NCI-H1436 treated with DMSO at 0.1 percent for 48 hours (cell line): ENCODE measurements around the gene FBXW7.
A peak's percentile ranks its signal among the peaks of the same experiment; 100 is the strongest.

Experiments used
- DNase-seq: peaks from one replicate; lab custom pipeline; 2025; lab: John Stamatoyannopoulos, UW

The FBXW7 gene

DNA sequence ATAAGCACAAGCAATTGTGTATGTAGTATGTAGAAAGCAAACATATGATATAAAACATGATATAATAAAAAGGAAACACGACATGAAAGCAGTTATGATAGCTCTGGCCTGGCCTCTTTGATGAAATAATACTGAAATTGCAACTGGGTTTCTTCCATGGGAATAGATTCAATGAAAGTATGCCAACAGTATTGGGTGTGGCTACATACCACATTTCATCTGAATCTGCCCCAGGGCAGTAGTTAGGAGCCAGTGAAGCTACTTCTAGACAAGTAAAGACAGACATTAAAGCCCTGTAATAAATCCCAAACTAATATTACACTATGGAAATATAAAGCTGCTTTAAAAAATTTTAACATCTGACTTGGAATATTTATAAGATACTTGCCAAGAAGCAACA is 207.3 kb downstream of the FBXW7 start:
- no peak for DNase-seq

DNA sequence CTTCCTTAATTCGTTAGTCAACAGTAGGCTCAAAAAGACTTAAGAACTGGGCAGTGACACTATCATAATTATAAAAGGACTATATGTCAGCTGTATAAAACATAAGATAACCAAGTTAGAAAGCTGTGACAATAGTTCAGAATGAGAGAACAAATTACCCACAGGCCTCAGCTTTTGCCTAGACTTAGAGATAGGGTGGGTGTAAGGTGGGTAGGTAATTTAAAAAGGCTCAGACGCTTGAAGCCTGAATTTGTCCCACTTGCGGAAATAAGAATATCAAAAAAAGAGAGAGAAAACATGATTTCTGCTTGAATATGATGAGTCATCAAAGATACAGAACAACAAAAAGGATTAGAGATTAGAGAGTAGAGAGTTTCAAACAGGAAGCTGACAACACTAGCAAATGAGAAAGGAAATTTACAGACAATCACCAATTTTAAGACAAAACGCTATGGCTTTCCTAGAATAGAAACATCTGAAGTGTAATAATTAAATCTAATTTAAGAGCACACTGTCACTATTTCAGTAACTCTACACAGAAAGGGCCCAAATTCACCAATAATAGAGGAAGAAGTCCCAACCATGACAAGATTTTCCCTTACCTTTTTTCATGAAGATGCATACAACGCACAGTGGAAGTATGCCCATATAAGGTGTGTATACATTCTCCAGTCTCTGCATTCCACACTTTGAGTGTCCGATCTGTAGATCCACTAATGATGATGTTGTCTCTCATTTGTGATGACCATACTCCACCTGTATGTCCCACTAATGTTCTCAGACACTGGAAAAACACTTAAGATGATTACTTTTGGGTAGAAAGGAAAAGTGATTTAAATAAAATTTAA is 208.1 kb downstream of the FBXW7 start:
- DNase-seq: no peak

DNA sequence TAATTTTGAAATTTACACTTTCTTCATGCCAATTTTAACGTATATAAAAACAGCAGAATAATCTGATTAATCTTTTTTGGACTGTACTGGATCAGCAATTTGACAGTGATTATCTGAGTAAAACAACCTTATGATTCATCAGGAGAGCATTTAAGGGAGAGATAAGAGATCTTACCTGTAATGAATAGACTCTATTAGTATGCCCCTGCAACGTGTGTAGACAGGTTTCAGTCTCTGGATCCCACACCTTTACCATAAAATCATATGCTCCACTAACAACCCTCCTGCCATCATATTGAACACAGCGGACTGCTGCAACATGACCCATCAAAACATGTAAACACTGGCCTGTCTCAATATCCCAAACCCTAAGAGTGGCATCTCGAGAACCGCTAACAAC is 210.1 kb downstream of the FBXW7 start:
- DNase-seq: no peak

DNA sequence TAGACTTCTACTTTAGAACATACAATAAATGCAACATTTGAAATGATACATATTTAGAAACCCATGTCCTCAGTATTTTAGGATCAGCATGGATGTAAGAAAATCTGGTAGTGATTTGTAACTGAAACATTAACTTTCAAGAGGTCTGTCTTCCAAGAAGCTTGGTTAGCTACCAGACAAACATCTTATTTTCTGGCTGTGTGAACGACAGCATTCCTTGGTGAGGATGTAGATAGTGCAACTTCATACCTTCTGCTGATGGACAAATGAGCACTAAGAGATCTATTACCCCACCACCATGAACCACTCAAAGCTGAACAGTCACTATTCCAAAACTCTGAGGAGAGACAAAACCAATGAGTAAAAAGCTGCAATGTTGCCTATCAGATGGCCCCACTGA is 212.7 kb downstream of the FBXW7 start:
- no peak for DNase-seq

DNA sequence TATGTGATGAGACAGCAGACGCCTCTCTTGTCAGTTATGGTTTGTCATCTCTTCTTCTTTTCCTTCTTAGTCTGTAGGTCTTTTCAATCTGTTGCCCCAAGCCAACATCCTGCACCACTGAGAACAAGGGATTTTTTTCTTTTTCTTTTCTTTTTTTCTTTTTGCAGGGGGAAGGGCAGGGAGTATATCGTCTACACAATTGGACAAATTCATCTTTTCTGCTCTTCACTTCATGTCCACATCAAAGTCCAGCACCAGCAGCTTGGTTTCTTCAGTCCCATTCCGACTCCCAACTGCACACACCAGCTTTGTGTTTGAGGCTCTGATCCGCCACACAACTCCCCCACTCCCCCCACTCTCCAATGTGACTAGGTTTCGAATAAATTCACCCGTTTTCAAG is 213.2 kb downstream of the FBXW7 start:
- no peak for DNase-seq

DNA sequence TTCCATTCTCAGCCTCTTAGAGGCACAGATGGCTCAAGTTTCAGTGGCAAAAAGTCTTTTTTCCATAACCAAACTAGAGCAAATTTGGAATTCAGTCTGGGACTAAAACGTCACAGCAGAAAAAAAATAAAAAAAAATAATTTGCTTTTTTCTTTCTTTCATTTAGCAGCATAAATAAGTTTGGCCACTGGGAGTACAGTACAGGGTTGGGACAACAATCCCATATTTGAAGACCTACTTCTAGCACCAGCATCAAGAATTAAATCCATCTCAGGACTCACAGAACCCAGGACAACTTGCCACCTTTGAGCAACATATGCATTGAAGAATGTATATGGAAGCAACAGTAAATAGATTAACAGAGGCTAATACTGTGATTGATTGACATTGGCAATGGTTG is 214.0 kb downstream of the FBXW7 start:
- DNase-seq: no peak

DNA sequence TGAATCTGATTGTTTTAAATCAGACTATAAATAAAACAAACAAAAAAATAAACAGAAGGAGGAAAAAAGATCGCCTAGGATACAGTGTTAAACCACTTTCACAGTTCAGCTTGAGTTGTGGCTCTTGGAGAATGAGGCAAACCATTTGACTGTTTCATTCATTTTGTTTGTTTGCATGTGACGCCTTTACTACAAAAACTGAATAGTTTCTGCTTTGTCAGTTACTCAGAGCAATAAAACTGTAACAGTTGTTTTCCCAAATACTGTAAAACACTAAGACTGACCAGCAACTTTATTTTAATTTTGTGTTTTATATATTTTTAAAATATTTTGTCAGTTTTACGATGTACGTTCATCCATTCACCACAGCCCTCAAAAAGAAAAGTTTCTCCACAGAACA is 214.5 kb downstream of the FBXW7 start:
- no peak for DNase-seq

DNA sequence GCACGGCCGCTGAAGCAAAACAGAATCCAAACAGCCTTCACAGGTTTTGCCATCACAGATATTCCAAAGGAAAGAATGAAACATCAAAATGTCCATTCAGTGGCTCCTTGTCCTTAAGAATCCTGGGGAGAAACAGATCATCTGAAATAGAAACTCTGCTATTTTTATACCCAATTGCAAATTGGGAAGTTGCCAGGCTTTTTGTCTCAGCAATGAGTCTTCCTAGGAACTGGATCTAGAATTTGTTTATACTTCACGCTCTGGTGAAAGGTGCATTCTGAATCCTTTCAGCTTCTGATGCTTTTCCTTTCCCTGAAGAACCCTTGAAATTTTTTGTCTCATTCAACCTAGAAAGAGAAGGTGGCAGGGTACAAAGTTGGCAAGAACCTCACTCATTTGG is 218.9 kb downstream of the FBXW7 start:
- no peak for DNase-seq

DNA sequence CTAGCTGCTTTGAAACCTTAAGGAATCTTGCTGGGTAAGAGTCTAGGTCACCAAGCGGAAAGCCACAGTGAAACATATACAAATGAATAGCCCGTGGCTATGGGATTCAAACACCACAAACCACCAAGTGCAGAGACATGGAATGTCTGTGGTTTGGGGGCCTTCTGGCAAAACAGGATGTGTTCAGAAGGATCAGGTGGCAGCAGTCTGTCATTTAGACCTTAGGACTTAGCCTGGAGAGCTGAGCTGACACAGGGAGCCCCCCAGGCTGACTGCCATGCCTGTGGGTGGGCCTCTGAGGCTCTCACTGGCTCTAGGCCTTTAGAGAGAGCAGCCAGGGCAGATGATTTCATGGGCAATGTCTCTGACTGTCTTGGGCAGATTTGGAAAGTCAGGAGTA is 225.6 kb downstream of the FBXW7 start:
- no peak for DNase-seq

DNA sequence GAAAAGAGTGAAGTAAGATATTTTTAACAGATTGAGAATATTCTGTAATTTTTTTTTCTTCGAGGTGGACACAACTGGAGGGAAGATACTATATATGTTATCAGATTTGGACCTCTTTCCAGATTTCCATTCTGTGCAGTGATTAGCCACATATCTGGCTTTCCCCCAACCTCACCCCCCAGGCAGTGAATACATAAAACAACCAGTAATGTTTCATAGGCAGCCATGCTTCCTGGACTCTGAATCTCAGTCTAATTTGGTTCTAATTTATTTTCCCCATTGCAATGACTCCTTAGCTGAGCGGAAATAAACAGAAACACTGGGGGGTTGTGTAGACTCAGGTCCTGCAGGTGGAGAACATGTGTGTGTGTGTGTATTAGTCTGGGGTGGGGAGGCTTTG is 226.5 kb downstream of the FBXW7 start:
- DNase-seq: no peak

DNA sequence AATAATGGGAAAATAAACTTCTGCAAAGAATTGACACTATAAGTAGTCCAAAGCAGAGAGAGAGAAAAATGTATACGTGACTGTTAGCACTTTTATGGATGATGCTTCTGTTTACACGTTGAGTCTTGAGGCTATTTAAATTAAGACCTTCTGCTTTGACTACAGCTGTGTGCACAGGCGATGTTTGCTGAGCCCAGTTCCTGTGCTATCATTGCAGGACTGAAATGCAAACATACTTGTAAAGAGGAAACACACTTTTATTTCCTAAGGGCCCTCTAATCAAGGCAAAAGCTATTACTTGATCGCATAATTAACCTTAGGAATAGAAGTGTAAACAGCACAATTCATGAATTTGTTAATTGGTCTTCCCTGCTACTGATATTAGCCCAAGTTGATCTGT is 226.9 kb downstream of the FBXW7 start:
- peak; percentile 92 for DNase-seq

DNA sequence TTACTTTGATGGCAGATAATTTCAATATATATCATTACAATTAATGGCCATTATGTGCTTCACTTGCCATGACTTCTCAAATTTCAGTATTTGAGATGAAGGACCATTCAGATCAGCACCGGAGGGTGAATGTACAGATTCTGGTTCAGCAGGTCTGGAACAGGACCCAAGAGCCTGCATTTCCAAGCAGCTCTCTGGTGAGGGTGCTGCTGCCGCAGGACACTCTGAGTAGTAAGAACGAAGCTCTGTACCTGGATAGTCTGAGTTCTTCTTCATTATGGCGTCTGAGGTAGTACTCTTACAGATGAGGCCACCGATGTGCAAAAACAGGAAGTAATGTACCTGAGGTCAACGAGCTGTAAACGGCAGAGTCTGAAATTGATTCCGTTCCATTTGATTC is 228.2 kb downstream of the FBXW7 start:
- DNase-seq: peak; percentile 36

DNA sequence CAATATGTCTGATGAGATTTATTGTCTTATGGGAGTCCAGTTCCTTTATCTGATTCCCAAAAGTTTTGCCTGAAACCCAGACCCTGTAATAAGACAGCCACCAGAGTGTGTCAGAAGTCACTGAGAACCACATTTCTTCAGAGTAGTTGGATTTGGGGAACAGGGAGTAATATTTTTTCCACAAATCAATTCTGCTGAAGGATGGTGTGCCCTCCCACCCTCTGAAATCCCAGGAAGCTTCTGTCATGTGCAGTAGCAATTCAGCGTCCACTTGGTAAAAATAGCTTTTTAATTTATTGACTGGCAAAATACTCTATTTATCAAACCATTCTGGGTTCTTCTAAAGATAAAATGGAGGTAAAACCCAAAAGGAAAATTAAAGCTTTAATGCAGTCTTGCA is 229.4 kb downstream of the FBXW7 start:
- no peak for DNase-seq

DNA sequence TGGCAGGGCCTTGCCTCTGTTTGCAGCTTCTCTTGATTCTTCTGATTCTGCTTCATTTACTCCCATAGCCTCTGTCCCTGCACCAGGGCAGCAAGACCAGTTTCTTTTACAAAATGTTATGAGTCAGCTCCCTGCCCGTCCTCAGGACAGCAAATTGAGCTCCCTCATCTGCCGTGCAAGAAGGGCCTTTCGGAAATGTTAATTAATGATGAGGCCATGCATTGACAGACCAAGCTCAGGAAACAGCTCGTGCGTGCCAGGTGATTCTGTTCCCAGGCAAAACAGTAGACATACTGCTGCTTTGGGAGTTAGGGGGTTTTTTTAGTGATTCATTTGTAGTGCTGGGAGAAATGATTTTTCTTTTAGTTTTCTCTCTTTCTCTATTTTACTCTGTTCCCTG is 231.7 kb downstream of the FBXW7 start:
- DNase-seq: no peak

DNA sequence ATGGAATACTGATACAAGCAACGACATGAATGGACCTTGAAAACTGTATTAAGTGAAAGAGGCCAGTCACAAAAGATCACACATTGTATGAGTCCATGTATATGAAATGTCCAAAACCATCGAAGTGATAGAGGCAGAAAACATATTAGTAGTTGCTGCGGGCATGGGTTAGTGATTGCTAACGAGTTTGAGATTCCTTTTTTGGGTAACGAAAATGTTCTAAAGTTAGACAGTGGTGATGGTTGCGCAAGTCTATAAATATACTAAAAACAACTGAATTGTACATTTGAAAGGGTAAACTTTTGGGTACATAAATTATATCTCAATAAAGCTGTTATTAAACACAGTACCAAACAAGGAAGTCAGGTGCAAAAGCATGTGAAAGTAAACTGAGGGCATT is 234.5 kb downstream of the FBXW7 start:
- no peak for DNase-seq

DNA sequence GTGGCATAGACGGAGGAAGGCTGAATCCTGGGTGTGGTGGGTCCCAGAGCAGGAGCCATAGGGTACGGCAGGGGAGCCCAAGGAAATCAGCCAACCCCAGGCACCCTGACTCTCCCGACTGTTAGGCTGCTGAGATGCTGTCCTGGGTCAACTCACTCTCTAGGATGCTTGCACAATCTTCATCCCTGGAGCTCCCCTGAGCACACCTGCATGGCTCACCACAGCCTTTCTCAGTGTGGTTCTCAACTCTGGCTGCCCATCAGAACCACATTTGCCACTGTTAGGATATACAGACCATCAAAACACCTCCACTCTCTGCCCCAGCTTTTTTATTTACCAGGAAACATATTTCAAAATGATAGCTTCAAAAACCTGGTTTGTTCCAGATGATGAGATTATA is 236.3 kb downstream of the FBXW7 start:
- no peak for DNase-seq

DNA sequence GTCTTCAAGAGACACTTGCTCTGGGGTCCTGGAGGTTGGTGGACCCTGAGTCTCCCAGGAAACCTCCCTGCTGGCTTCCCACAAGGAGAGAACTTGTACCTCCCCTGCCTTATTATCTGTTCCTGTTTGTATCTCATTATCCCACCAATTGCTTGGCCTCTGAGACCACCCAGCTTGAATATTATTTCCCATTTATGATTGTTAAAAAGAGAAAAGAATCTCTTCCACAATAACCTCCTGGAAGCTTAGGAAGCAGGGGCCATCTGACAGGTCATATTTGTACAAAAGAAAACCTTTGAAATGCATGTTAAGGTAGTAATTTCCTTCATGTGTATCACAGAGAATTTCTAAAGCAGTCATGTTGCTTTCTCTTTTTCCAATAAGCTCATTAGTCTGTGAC is 239.5 kb downstream of the FBXW7 start:
- no peak for DNase-seq

DNA sequence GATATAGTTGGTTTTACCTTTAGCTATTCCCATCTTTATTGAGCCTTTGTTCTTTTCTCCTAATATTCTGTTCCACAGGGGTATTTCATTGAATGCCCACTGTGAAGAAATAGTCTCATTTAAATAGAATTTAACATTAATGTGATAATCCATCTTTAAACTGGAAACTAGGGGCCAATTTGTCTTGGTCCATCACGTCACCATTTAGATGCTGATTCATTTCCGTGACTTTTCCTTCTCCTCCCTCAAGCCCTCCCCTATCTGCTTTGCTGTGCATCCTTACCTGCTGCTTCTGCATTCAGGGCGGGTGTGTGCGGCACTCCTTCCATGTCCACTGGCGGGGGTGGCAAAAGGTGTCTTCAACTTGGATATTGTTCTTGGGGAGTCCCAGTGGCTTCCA is 241.1 kb downstream of the FBXW7 start:
- no peak for DNase-seq

DNA sequence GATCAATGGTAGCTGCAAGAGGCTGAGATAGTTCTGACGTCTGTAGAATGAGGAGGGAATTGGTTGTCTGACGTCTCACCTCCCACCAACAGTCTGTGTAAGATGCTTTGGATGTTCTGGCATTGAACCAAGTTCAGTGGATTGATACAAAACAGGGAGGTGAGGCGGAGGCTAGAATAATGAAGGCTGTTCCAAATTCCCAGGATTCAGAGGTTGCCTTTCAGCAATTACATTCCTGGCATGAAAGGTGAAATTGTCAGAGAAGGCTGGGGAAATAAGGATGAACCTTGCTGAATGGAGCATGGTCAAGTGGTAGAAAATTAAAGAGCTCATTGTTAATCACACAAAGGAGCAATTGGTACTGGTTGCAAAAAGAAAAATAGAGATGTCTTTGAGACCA is 241.6 kb downstream of the FBXW7 start:
- no peak for DNase-seq

DNA sequence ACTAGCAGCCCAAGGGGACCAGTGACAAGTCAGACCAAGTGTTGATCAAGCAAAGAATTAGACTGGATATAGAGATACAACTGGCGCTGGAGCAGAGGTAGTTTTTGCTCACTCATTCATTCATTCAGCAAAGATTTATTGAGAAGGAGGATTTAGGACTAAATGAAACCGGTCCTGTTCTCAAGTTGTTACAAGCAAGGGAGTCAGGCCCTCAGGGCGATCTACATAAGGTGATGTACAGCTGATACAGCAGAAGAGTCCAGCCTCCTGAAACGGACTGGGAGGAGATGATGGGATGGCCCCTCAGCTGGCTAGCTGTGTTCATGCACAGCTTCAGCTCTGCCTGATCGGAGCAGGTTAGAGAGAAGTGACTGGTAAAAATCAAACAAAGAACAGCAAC is 242.4 kb downstream of the FBXW7 start:
- no peak for DNase-seq

DNA sequence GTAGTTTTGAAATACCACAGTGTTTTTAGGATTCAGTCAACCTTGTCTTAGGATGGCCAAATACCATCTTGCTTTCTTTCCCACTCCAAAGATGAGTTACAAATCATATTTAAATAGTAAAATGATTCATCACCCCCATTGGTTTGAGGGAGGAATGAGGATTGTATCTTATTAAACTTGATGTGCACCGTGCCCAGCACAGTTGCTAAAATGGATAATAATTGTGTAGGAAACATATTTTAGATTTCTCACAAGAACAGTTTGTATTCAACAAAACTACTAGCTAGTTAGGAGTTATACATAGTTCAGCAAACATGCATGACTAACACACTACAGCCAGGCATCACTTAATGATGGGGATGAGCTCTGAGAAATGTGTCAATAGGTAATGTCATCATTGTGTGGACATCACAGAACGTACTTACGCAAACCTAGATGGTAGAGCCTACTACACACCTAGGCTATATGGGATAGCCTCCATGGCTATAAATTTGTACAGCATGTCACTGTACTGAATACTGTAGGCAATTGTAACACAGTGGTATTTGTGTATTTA is 245.4 kb downstream of the FBXW7 start:
- no peak for DNase-seq

DNA sequence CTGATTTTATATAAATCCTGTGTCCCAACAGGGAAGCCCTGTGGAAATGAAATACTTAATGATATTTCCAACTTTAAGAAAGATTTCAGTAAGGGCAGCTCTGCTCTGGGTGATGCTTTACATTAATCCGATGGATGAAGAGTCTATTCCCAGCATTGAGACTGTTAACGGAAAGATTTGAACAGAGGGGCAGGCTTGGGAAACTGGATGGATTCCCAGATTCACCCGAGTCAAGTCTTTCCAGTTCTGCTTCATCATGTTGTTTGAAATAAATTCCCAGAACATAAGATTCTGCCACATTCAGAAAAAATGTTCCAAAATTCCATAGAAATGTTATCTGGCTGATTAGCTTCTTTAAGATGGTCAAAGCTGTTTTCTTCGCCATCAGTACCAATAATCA is 246.0 kb downstream of the FBXW7 start:
- no peak for DNase-seq

DNA sequence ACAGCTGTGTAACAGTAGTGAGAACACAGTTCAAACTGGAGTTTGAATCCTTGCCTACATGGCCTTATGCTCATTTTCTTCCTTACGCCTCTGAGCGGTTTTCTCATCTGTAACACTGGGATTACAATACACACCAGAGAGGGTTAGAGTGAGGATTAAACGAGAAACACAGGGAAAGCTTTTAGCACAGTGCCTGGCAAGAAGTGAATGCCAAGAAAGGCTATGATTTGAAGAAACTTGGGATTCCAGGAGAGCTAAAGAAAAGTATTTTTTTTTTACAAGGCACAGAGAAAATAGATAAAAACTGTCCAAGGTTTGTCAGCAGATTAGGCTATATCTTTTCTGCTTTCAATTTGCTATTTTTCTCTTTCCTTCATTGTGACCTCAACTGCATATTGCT is 246.4 kb downstream of the FBXW7 start:
- no peak for DNase-seq

DNA sequence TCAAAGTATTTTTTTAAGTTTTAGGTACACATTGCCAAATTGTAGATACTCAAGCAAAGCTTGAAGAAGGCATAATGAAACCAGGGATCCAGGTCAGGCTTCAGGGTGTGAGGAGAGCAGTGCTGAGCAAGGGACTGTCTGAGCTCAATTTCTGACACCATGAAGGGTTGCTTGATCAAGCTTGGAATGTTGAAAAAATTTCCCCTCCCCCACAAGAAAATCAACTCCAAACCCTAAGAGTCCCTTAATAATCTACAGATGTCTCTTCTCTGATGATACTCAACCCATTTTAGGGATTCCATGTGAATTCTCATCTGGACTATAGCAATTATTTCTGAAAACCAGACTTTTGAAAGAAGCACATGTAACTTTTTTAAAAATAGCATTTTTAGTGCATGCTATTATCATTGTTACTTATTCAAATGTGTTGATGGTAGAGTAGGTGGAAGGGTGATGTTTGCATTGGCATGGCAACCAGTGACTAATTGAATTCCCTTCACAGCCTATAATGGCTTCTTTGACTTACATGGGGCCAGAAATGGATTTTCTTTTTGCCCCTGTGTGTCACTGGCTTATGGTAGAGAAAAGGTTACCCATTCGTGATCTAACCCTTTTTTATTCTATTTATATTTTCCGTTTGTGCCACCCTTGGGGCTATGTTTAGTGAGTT is 252.0 kb downstream of the FBXW7 start:
- DNase-seq: no peak
